Activated T-cell treated with anti-CD3 and anti-CD28 coated beads, Interleukin-2, amount 50 U/mL, for 72 hours (primary cell): ENCODE results near the gene RSPRY1. TPM values are rescaled to one million over a fixed set of nuclear protein-coding genes. Genes with fewer than 3 reads are reported as not detected.

ENCODE experiments used
- ATAC-seq, 2 donors: fragments of 150-1000 bp; cut with Tn5 transposase; replicated peaks in 1 of 2; 2 replicates each; pipeline ENCODE4 v1.10.0; 2021; ENCODE audit warnings: moderate library complexity in 2 of 2, mild to moderate bottlenecking in 1 of 2
- DNase-seq, 2 donors: peaks; one replicate each; pipeline ENCODE4 v3.0.0; 2021 to 2022; ENCODE audit warnings: mixed read lengths in 1 of 2
- H3K27ac Mint-ChIP-seq: one replicate; pipeline ENCODE4 v1.8.0; 2022; ENCODE audit warnings: mild to moderate bottlenecking, moderate library complexity, mixed read lengths
- H3K27me3 Mint-ChIP-seq: one replicate; pipeline ENCODE4 v1.8.0; 2022; ENCODE audit warnings: low read depth, mixed read lengths
- H3K36me3 Mint-ChIP-seq, 2 donors: one replicate each; pipeline ENCODE4 v1.8.0; 2022; ENCODE audit warnings: mixed read lengths in 2 of 2, mild to moderate bottlenecking in 1 of 2; ENCODE audit not compliant: insufficient read depth in 2 of 2
- H3K4me1 Mint-ChIP-seq: one replicate; pipeline ENCODE4 v1.8.0; 2022; ENCODE audit warnings: low read depth, mixed read lengths
- H3K4me3 Mint-ChIP-seq, 2 donors: one replicate each; pipeline ENCODE4 v1.8.0; 2022; ENCODE audit warnings: mild to moderate bottlenecking in 2 of 2, mixed read lengths in 2 of 2, moderate library complexity in 2 of 2
- H3K9me3 Mint-ChIP-seq, 2 donors: one replicate each; pipeline ENCODE4 v1.8.0; 2022; ENCODE audit warnings: mixed read lengths in 2 of 2
- total RNA-seq, 2 donors: library from RNA; stranded (reverse); gene quantifications; one replicate each; pipeline ENCODE4 v1.2.3, GENCODE V29; 2022

The RSPRY1 gene
- total RNA-seq, 2 donors from 2014 or later = 33.9 to 39.8 TPM

- no peaks in the 10 kb centered on the region for H3K4me1 Mint-ChIP-seq
- no peak for ATAC-seq
- no peaks in the 10 kb centered on the region for H3K9me3 Mint-ChIP-seq
- H3K27ac Mint-ChIP-seq = no peak overlapping the region
- peaks cover 0 to 27% of the 10 kb centered on the region in 2 donors for H3K36me3 Mint-ChIP-seq
- DNase-seq = no peak
- H3K27me3 Mint-ChIP-seq = no peaks in the 10 kb centered on the region
- no peak overlapping the region for H3K4me3 Mint-ChIP-seq
Measured at GRCh38 chr16:57226701-57227621, 40.8 kb downstream of the RSPRY1 start.

GRCh38 chr16:57229079-57229478, 43.0 kb downstream of the RSPRY1 start:
- ATAC-seq = no peak
- no peaks in the 10 kb centered on the region for H3K27me3 Mint-ChIP-seq
- no peak for DNase-seq
- peaks cover 4 to 28% of the 10 kb centered on the region in 2 donors for H3K36me3 Mint-ChIP-seq
- no peaks in the 10 kb centered on the region for H3K9me3 Mint-ChIP-seq
- no peak overlapping the region for H3K27ac Mint-ChIP-seq
- H3K4me3 Mint-ChIP-seq = no peak overlapping the region
- H3K4me1 Mint-ChIP-seq = no peaks in the 10 kb centered on the region

- H3K27me3 Mint-ChIP-seq = no peaks in the 10 kb centered on the region
- peaks cover 12% of the 10 kb centered on the region for H3K4me1 Mint-ChIP-seq
- ATAC-seq = no peak
- no peak overlapping the region for H3K27ac Mint-ChIP-seq
- H3K9me3 Mint-ChIP-seq = no peaks in the 10 kb centered on the region
- no peak for DNase-seq
- H3K4me3 Mint-ChIP-seq = no peak overlapping the region
- H3K36me3 Mint-ChIP-seq = peaks cover 6 to 33% of the 10 kb centered on the region in 2 donors
Measured at GRCh38 chr16:57231821-57232350, 45.8 kb downstream of the RSPRY1 start.

- H3K27ac Mint-ChIP-seq = peak overlapping the region; percentile 75
- DNase-seq = no peak
- H3K36me3 Mint-ChIP-seq = peaks cover 6 to 31% of the 10 kb centered on the region in 2 donors
- no peak for ATAC-seq
- peaks cover 17% of the 10 kb centered on the region for H3K4me1 Mint-ChIP-seq
- no peaks in the 10 kb centered on the region for H3K27me3 Mint-ChIP-seq
- no peaks in the 10 kb centered on the region for H3K9me3 Mint-ChIP-seq
- no peak overlapping the region for H3K4me3 Mint-ChIP-seq
Measured at GRCh38 chr16:57233944-57234706, 48.0 kb downstream of the RSPRY1 start.

- Mint-ChIP-seq H3K36me3 (peaks cover 6 to 31% of the 10 kb centered on the region in 2 donors), H3K27me3 (no peaks in the 10 kb centered on the region), H3K9me3 (no peaks in the 10 kb centered on the region), H3K4me3 (no peak overlapping the region), H3K4me1 (peaks cover 21% of the 10 kb centered on the region), H3K27ac (peak overlapping the region; percentile 87)
- ATAC-seq (no peak), DNase-seq (no peak)
Measured at GRCh38 chr16:57234707-57235092, 48.6 kb downstream of the RSPRY1 start.

- peak; percentile 96 for ATAC-seq
- Mint-ChIP-seq H3K27ac (peak overlapping the region; percentile 97), H3K27me3 (no peaks in the 10 kb centered on the region), H3K4me1 (peaks cover 21% of the 10 kb centered on the region), H3K4me3 (peak overlapping the region in 1 of 2 donors; percentile 84), H3K9me3 (no peaks in the 10 kb centered on the region), H3K36me3 (peaks cover 6 to 29% of the 10 kb centered on the region in 2 donors)
- peak; percentile 66 to 71 for DNase-seq
Measured at GRCh38 chr16:57235128-57236021, 49.2 kb downstream of the RSPRY1 start.

GRCh38 chr16:57236022-57236350, 49.9 kb downstream of the RSPRY1 start:
- DNase-seq = no peak
- Mint-ChIP-seq H3K4me3 (peak overlapping the region; percentile 45 to 84), H3K27me3 (no peaks in the 10 kb centered on the region), H3K36me3 (peaks cover 6 to 27% of the 10 kb centered on the region in 2 donors), H3K4me1 (peaks cover 21% of the 10 kb centered on the region), H3K27ac (peak overlapping the region; percentile 97), H3K9me3 (no peaks in the 10 kb centered on the region)
- ATAC-seq = no peak

- Mint-ChIP-seq H3K27ac (peak overlapping the region; percentile 43), H3K36me3 (peaks cover 5 to 18% of the 10 kb centered on the region in 2 donors), H3K4me3 (no peak overlapping the region), H3K4me1 (peaks cover 21% of the 10 kb centered on the region), H3K27me3 (no peaks in the 10 kb centered on the region), H3K9me3 (no peaks in the 10 kb centered on the region)
- DNase-seq (no peak), ATAC-seq (no peak)
Measured at GRCh38 chr16:57238682-57239081, 52.6 kb downstream of the RSPRY1 start.

- Mint-ChIP-seq H3K27ac (peak overlapping the region; percentile 43), H3K36me3 (peaks cover 2 to 15% of the 10 kb centered on the region in 2 donors), H3K27me3 (no peaks in the 10 kb centered on the region), H3K9me3 (no peaks in the 10 kb centered on the region), H3K4me1 (peaks cover 24% of the 10 kb centered on the region), H3K4me3 (peak overlapping the region in 1 of 2 donors; percentile 34)
- ATAC-seq (peak in 1 of 2 donors; percentile 41), DNase-seq (no peak)
Measured at GRCh38 chr16:57239107-57239506, 53.0 kb downstream of the RSPRY1 start.

- H3K4me1 Mint-ChIP-seq = peaks cover 28% of the 10 kb centered on the region
- peaks cover 1 to 12% of the 10 kb centered on the region in 2 donors for H3K36me3 Mint-ChIP-seq
- H3K27ac Mint-ChIP-seq = no peak overlapping the region
- DNase-seq (no peak), ATAC-seq (no peak)
- no peaks in the 10 kb centered on the region for H3K27me3 Mint-ChIP-seq
- H3K9me3 Mint-ChIP-seq = no peaks in the 10 kb centered on the region
- no peak overlapping the region for H3K4me3 Mint-ChIP-seq
Measured at GRCh38 chr16:57240851-57241250, 54.7 kb downstream of the RSPRY1 start.

GRCh38 chr16:57242650-57243049, 56.5 kb downstream of the RSPRY1 start:
- Mint-ChIP-seq H3K27ac (no peak overlapping the region), H3K36me3 (peaks cover 0 to 11% of the 10 kb centered on the region in 2 donors), H3K27me3 (no peaks in the 10 kb centered on the region), H3K4me3 (no peak overlapping the region), H3K9me3 (no peaks in the 10 kb centered on the region), H3K4me1 (peaks cover 26% of the 10 kb centered on the region)
- no peak for ATAC-seq
- DNase-seq = no peak

- peak; percentile 50 to 56 for ATAC-seq
- no peaks in the 10 kb centered on the region for H3K9me3 Mint-ChIP-seq
Measured at GRCh38 chr16:57244463-57244766, 58.3 kb downstream of the RSPRY1 start.

More at GRCh38 chr16:57244463-57244766, 58.3 kb downstream of the RSPRY1 start:
- DNase-seq = no peak
- Mint-ChIP-seq H3K36me3 (peaks cover 0 to 4% of the 10 kb centered on the region in 2 donors), H3K27me3 (no peaks in the 10 kb centered on the region), H3K4me3 (peak overlapping the region; percentile 94 to 98), H3K4me1 (peaks cover 21% of the 10 kb centered on the region), H3K27ac (peak overlapping the region; percentile 77)
